ENCODE data around the gene CPA5.

DNA sequence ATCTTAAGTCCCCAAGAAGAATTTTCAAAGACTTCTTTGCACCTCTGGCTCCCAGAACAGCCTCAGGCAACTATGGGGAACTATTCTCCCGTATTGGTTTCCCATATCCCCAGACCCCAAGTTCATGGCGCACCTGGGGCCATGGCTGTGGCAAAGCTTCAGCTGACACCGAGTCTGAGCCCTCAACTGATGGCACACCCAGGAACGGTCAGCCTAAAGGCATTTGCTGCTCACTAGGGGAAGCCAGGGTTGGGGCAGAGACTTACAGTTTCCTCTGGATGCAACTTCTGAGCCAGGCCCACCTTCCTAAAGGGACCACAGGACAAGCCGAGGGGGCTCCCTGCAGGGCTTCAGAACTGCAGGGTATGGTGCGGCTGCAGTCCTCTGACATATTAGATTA lies 21.9 kb downstream of the CPA5 start:
- TF ChIP-seq, protein P1, sequence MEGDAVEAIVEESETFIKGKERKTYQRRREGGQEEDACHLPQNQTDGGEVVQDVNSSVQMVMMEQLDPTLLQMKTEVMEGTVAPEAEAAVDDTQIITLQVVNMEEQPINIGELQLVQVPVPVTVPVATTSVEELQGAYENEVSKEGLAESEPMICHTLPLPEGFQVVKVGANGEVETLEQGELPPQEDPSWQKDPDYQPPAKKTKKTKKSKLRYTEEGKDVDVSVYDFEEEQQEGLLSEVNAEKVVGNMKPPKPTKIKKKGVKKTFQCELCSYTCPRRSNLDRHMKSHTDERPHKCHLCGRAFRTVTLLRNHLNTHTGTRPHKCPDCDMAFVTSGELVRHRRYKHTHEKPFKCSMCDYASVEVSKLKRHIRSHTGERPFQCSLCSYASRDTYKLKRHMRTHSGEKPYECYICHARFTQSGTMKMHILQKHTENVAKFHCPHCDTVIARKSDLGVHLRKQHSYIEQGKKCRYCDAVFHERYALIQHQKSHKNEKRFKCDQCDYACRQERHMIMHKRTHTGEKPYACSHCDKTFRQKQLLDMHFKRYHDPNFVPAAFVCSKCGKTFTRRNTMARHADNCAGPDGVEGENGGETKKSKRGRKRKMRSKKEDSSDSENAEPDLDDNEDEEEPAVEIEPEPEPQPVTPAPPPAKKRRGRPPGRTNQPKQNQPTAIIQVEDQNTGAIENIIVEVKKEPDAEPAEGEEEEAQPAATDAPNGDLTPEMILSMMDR (IDR thresholded peaks at IDR 0.05), result no peak
- TF ChIP-seq POLR2AphosphoS5 (IDR thresholded peaks at IDR 0.05), result no peak

All from upper lobe of left lung (tissue), 4 donors.